SU-DHL-6 (cell line): Measurements from ENCODE around the gene FCF1.

ENCODE experiments used
- H2AFZ ChIP-seq: fragments of 200-600 bp; sonication (generic); 2 replicates; pipeline ENCODE4 v1.6.1; 2014; ENCODE audit warnings: low read depth, mild to moderate bottlenecking, moderate library complexity, mixed read lengths, antibody characterized with exemption, low read length; ENCODE audit not compliant: severe bottlenecking
- H3F3A ChIP-seq: fragments of 200-600 bp; shearing (Covaris generic); 2 replicates; pipeline ENCODE4 v1.6.0; 2016; ENCODE audit warnings: antibody characterized with exemption, mild to moderate bottlenecking; ENCODE audit not compliant: insufficient read depth
- H3K27ac ChIP-seq: fragments of 200-600 bp; sonication (generic); 2 replicates; pipeline ENCODE4 v1.5.1; 2016; ENCODE audit warnings: low read depth, mild to moderate bottlenecking, low read length, moderate library complexity, mixed read lengths
- H3K27me3 ChIP-seq: fragments of 200-600 bp; sonication (generic), shearing (Covaris generic); 2 replicates; pipeline ENCODE4 v1.6.0; 2014; ENCODE audit warnings: mild to moderate bottlenecking, low read length
- H3K36me3 ChIP-seq: fragments of 200-600 bp; sonication (generic); 2 replicates; pipeline ENCODE4 v1.6.1; 2014; ENCODE audit warnings: mild to moderate bottlenecking, low read length, mixed read lengths
- H3K4me2 ChIP-seq: fragments of 300-600, 200-600 bp; shearing (Covaris generic), sonication (generic); 2 replicates; pipeline ENCODE4 v1.6.0; 2014; ENCODE audit warnings: low read length, low read depth, mild to moderate bottlenecking; ENCODE audit not compliant: poor library complexity, severe bottlenecking
- H3K4me3 ChIP-seq: fragments of 200-600 bp; sonication (generic); 2 replicates; pipeline ENCODE4 v1.5.1; 2014; ENCODE audit warnings: antibody characterized with exemption, low read length, mild to moderate bottlenecking, mixed read lengths; ENCODE audit not compliant: insufficient read depth, poor library complexity, severe bottlenecking
- H3K79me2 ChIP-seq: fragments of 200-600 bp; sonication (generic); 2 replicates; pipeline ENCODE4 v1.6.1; 2014; ENCODE audit warnings: mild to moderate bottlenecking, low read length, moderate library complexity; ENCODE audit not compliant: insufficient read depth
- H3K9ac ChIP-seq: fragments of 200-600 bp; sonication (generic); 2 replicates; pipeline ENCODE4 v1.7.0; 2014; ENCODE audit warnings: mild to moderate bottlenecking, low read length
- H3K9me2 ChIP-seq: fragments of 200-600 bp; sonication (generic); replicated peaks from 2 replicates; pipeline ENCODE4 v1.6.1; 2014; ENCODE audit warnings: low read length; ENCODE audit not compliant: insufficient read depth
- H3K9me3 ChIP-seq: fragments of 200-600 bp; sonication (generic); 2 replicates; pipeline ENCODE4 v1.6.1; 2014; ENCODE audit warnings: low read length, mixed read lengths; ENCODE audit not compliant: insufficient read depth
- H4K20me1 ChIP-seq: fragments of 200-600 bp; sonication (generic); 2 replicates; pipeline ENCODE4 v1.6.1; 2014; ENCODE audit warnings: low read depth, mild to moderate bottlenecking, antibody characterized with exemption, low read length, moderate library complexity, mixed read lengths
- EZH2phosphoT487 ChIP-seq: fragments of 200-600 bp; sonication (generic), shearing (Covaris generic); conservative IDR thresholded peaks from 2 replicates; pipeline ENCODE4 v1.6.1; 2018; ENCODE audit warnings: mild to moderate bottlenecking, antibody characterized with exemption, low read length, moderate library complexity, mixed read lengths
- TF ChIP-seq, protein P1 (sequence below): fragments of 200-600 bp; sonication (generic); IDR thresholded peaks from one replicate; pipeline ENCODE4 v1.5.1; 2017; ENCODE audit warnings: antibody characterized with exemption, mild to moderate bottlenecking, low read length, moderate library complexity; ENCODE audit not compliant: insufficient read depth, poor library complexity, severe bottlenecking

FCF1 gene

GRCh38 chr14:74702293-74702692 lies 10.7 kb upstream of the FCF1 start:
- Histone ChIP-seq H3K27me3 (no peaks in the 10 kb centered on the region), H3K27ac (no peak overlapping the region), H3K79me2 (peaks cover 83% of the 10 kb centered on the region), H4K20me1 (no peaks in the 10 kb centered on the region), H3K4me2 (no peak overlapping the region), H3K9me3 (peaks cover 16% of the 10 kb centered on the region; the same call in 1 of the 2 replicates), H3K9me2 (no peaks in the 10 kb centered on the region), H3K9ac (no peak overlapping the region), H2AFZ (no peak overlapping the region), H3K36me3 (peaks cover 5% of the 10 kb centered on the region; the same call in 1 of the 2 replicates), H3K4me3 (no peak overlapping the region), H3F3A (no peaks in the 10 kb centered on the region)
- TF ChIP-seq, protein P1, sequence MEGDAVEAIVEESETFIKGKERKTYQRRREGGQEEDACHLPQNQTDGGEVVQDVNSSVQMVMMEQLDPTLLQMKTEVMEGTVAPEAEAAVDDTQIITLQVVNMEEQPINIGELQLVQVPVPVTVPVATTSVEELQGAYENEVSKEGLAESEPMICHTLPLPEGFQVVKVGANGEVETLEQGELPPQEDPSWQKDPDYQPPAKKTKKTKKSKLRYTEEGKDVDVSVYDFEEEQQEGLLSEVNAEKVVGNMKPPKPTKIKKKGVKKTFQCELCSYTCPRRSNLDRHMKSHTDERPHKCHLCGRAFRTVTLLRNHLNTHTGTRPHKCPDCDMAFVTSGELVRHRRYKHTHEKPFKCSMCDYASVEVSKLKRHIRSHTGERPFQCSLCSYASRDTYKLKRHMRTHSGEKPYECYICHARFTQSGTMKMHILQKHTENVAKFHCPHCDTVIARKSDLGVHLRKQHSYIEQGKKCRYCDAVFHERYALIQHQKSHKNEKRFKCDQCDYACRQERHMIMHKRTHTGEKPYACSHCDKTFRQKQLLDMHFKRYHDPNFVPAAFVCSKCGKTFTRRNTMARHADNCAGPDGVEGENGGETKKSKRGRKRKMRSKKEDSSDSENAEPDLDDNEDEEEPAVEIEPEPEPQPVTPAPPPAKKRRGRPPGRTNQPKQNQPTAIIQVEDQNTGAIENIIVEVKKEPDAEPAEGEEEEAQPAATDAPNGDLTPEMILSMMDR, result no peak
- TF ChIP-seq EZH2phosphoT487, result no peak

GRCh38 chr14:74703043-74703442 lies 9.9 kb upstream of the FCF1 start:
- no peak overlapping the region for H2AFZ ChIP-seq
- no peak overlapping the region for H3K4me2 ChIP-seq
- no peak overlapping the region for H3K4me3 ChIP-seq
- TF ChIP-seq EZH2phosphoT487, result no peak
- TF ChIP-seq, protein P1, result no peak
- no peaks in the 10 kb centered on the region for H3K9me2 ChIP-seq
- peaks cover 86% of the 10 kb centered on the region for H3K79me2 ChIP-seq
- H4K20me1 ChIP-seq, result no peaks in the 10 kb centered on the region
- H3K36me3 ChIP-seq, result peaks cover 5% of the 10 kb centered on the region; the same call in 1 of the 2 replicates
- no peak overlapping the region for H3K27ac ChIP-seq
- no peaks in the 10 kb centered on the region for H3K27me3 ChIP-seq
- H3K9ac ChIP-seq, result no peak overlapping the region
- H3K9me3 ChIP-seq, result peaks cover 16% of the 10 kb centered on the region; the same call in 1 of the 2 replicates
- no peaks in the 10 kb centered on the region for H3F3A ChIP-seq

DNA sequence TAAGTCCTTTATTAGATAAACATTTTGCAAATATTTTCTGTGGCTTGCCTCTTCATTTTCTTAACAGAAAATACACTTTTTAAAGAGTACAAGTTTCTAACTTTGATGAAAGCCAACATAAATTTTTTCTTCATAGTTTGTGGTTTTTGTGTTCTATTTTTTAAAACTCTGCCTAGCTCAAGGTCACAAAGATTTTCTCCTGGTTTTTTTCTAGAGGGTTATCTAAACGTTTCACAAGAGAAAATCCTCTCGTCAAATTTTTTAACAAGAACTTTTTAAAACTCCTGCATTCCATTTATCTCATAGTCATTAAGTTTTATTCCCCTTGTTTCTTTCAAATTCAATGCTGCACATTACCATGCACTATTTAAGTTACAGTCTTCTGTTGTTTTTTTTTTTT lies 8.3 kb upstream of the FCF1 start:
- H3K9me2 ChIP-seq, result no peaks in the 10 kb centered on the region
- no peaks in the 10 kb centered on the region for H3F3A ChIP-seq
- H2AFZ ChIP-seq, result no peak overlapping the region
- no peak overlapping the region for H3K9ac ChIP-seq
- H3K79me2 ChIP-seq, result peaks cover 90% of the 10 kb centered on the region
- H3K27ac ChIP-seq, result no peak overlapping the region
- peaks cover 16% of the 10 kb centered on the region; the same call in 1 of the 2 replicates for H3K9me3 ChIP-seq
- peaks cover 5% of the 10 kb centered on the region; the same call in 1 of the 2 replicates for H3K36me3 ChIP-seq
- TF ChIP-seq EZH2phosphoT487, result no peak
- TF ChIP-seq, protein P1, result no peak
- no peaks in the 10 kb centered on the region for H4K20me1 ChIP-seq
- no peak overlapping the region for H3K4me3 ChIP-seq
- no peaks in the 10 kb centered on the region for H3K27me3 ChIP-seq
- no peak overlapping the region for H3K4me2 ChIP-seq
